GOT3 (cell line): ENCODE results near the gene FUCA1.
A peak's percentile ranks its signal among the peaks of the same experiment; 100 is the strongest.
"Not testable (repeated sequence)": the region's sequence is repeated elsewhere in the genome, so short reads cannot be mapped to it uniquely, and the experiment has no call there.

Experiments used
- DNase-seq: peaks from one replicate; lab custom pipeline; 2025; ENCODE audit warnings: mixed read lengths; lab: John Stamatoyannopoulos, UW

The FUCA1 gene

DNA sequence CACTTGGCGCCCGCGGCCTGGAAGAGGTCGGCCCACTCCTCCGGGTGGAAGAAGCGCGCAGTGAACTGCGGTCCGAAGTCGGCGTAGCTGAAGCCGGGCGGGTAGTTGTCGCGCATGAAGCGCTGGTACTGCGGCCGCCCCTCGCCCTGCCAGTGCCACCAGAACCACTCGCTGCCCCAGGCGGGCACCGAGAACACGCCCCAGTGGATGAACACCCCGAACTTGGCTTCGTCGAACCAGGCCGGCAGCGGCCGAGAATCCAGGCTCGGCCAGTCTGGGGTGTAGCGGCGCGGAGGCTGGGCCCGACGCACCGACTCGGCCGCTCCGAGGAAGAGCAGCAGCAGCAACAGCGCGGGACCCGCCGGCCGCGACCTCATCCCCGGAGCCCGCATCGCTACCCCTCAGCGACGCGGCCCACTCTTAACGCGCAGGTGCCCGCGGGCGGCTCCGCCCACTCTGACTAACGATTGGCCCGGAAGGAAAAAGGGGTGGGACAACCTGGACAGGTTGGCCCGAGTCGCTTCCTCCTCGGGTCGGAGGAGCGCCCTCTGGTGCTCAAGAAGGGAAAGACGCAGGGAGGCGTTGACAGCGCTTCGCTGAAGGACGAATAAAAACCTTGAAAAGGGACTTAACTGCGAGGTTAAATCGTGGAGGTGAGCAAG is at the start of gene FUCA1:
TSS of gene FUCA1 (minus strand) at position 396 of the 662 bp plus-strand sequence. CDS start at position 392, 4 bp downstream.
- peak; percentile 55 for DNase-seq

DNA sequence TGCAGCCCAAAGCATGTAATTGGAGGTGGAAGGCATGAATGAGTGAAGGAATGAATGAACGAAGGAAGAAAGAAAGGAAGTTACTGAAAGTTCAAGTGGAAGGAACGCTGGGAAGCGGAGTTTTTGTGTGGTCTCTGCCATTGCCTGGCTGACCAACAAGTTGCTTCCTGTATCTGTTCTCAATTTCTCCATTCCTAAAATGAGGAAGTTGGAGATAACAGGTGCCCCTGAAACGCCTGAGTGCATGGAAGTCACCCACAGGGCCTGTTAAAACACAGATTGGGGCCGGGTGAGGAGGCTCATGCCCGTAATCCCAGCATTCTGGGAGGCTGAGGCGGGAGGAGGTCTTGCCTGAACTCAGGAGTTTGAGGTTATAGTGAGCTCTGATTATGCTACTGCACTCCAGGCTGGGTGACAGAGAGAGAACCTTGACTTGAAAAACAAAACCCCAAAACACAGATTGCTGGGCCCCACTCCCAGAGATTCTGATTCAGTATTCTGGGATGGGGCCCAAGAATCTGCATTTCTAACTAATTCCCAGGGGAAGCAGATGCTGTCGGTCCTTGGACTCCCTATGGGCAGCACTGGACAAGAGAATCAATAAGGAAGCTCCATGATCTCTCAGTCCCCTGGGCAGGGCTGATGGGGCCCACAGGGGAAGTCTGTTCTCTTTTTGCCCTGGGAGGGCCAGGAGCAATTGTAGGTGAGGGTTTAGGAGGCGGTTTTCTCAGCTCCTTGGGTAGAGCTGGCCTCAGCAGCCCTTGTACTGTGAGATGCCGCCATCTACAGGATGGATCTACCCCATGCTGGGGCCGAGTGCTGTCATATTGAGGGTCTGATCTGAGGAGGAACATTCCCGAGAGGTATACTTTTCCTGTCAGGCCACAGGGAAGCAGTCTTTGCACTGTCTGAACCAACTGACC is 48.4 kb upstream of the FUCA1 start:
- DNase-seq = no peak

DNA sequence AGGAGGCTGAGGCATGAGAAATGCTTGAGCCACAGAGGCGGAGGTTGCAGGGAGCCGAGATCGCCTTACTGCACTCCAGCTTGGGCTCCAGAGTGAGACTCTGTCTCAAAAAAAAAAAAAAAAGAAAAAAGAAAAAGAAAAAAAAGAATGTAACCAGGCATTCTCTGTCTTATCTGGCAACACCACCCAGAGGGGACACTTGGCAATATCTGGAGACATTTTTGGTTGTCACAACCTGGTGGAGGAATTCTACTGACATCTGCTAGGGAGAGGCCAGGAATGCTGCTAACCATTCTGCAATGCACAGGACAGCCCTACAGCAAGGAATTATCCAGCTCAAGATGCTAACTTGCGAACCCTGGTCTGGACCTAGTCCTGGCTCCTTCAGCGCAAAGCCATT is 47.4 kb upstream of the FUCA1 start:
- DNase-seq = no peak

DNA sequence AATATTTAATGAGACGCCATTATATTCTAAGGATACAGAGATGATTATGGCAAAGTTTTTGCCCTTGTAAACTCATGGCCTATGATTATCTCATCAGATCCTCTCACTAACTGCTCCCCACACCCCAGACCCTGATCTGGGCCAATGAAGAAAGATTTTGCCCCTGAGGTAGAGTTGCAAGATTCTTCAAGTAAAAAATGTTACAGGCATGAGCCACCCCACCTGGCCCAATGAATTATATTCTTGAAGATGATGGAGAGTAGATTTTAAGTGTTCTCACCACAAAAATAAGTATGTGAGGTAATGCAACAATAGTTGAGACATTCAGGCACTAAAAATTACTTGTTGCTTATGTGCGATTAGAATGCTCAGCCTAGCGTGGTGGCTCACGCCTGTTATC is 46.8 kb upstream of the FUCA1 start:
- no peak for DNase-seq

DNA sequence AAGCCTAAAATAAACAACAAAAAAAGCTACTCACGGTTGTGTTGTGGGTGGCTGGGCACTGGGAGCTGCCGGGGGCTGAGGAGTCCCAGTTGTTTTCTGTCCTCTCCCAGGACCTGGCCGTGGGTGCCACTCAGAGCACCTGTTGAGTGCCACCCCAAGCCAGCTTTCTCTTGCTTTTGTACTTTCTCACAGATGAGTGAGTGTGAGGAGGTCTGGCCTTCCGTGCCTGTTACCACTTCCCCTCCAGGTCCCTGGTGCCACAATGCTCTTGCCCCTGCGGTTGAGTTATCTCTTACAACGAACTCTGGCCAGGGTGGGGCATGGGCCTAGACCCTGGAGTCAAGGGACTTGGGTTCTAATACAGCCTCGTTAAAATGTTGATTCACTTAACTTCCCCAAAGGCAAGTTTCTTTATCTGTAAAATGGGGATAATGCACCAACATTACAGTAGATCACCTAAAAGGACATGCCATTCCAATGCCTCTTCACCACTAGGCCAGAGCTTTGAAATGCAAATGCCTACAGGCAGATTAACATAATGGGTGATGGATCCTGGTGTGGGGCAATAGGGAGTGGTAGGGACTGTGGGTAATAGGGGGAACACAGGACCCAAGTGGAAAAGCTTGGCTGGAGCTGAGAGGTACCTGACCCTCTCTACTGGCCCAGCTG is 45.3 kb upstream of the FUCA1 start, which contains the start of gene CNR2:
TSS of gene CNR2 (minus strand) at position 151 of the 669 bp plus-strand sequence. CDS start 37,745 bp downstream, outside the sequence.
- no peak for DNase-seq

DNA sequence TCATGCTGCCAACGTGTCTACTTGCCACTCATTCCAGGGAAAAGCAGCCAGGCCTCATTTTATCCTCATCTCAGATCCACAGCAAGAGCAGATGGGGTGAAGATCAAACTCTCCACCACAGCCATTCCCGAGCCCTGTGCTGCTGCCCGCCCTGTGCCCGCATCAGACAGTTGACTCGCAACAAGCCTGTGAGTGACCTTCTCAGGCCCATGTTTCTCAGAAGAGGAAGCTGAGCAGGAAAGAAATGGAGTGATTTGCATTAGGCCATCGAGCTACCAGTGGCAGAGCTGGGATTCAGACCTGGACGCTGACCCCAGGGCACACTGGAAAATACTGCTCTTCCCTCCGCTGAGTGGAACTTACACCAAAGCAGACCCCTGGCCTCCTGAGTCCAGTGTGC is 43.8 kb upstream of the FUCA1 start:
- no peak for DNase-seq

DNA sequence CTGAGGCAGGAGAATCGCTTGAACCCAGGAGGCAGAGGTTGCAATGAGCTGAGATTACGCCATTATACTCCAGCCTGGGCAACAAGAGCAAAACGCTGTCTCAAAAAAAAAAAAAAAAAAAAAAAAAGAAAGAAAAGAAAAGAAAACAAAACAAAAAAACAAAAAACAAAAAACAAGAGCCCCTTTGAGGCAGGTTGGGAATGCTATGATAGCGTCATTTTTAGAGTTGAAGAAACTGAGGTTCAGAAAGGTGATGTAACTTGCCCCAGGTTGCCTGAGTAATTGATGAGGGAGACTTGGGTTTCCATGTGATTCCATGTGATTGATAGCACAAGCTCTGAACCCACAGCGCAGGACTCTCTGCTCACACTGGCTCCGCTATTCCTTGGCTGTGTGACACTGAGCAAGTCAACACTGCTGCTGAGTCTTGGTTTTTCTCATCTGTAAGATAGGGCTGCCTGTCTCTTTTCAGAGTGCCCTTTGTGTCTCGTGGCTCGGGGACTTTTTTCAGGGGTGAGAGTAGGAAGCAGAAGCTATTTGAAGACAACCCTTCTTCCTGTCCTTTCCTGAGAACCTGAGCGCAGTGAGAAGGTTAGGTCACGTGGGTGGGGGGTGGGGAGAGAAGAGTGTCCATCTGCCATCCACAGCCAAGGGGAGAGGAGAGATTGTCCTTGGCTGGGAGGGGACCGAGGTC is 42.6 kb upstream of the FUCA1 start:
- no peak for DNase-seq

DNA sequence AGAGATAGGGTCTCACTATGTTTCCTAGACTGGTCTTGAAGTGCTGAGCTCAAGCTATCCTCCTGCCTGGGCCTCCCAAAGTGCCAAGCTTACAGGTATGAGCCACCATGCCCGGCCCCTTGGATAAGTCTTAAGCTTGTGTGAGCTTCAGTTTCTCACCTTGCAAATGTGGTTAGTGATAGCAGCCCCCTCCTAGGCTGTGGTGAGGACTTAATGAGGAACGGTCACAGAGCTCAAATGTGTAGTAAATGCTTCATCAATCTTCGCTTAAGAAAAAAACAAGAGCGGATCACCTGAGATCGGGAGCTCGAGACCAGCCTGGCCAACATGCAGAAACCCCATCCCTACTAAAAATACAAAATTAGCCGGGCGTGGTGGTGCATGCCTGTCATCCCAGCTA is 42.1 kb upstream of the FUCA1 start:
- no peak for DNase-seq

DNA sequence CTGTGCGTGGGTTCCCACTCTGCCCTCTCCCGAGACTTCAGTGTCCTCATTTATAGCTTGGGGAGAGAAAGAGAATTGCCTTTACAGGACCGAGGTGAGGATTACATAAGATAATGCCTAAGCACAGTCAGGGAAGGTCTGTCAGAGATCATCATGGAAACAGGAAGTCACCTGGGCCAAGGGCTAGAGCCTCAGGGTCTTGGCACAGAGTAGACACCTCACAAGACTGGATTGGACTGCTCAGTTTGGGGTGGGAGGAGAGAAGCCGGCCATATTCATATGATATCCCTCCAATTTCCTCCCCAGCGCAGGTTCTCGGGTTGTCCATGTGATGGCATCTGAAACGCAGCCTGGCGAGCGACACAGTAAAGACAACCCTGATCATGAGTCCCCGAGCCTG is 41.3 kb upstream of the FUCA1 start:
- DNase-seq = no peak

DNA sequence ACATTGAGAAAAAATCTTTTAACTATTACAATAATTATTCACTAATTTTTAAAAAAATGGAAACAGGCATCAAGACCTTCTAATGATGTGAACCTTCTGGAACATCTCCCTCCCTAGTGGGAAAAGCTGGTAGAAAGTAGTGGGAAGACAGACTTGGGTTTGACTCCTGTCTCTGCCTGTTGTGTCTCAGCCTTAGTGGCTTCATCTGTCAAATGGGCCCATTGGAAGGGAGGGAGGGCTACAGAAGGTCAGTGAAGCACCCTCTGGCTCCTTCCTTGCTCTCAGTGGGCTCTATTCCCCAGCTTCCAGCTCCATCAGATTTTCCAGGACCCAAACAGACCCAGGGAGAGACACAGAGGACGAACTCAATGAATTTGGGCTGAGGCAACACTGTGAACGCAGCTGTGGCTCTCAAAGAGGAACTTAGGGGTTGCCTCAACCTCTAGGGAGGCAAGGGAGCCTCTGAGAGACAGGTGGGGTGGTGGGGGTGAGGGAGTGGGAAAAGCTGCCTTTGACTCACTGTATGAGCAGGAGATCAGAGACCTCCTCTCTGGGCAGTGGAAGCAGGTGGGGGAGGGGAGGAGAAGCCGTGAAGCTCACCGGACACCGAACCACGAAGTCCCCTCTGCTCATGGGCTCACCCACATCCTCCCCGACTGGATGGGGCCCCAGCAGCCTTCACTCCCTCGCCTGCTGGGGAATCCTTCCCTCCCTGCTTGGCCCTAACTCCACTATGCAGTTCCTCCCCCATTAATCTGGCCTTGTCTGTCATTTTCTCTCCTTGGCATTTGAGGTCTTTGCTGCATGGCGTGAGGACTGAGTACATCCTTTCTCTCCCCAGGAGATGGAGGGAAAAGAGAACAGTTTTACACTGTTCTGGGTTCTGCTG is 40.6 kb upstream of the FUCA1 start:
- DNase-seq = no peak

DNA sequence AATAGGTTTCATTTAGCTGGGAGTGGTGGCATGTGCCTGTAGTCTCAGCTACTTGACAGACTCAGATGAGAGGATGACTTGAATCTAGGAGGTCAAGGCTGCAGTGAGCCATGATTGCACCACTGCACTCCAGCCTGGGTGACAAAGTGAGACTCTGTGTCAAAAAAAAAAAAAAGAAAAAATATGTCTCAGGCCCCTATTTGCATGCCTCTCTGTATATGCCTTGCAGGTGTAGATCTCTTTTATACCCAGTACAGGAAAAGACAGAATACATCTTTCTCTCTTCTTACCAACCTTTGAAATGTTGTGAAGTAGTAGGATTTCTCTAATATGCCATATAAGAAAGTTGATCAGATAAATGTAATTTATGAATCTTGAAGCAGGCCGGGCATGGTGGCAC is 38.6 kb upstream of the FUCA1 start:
- DNase-seq = no peak

DNA sequence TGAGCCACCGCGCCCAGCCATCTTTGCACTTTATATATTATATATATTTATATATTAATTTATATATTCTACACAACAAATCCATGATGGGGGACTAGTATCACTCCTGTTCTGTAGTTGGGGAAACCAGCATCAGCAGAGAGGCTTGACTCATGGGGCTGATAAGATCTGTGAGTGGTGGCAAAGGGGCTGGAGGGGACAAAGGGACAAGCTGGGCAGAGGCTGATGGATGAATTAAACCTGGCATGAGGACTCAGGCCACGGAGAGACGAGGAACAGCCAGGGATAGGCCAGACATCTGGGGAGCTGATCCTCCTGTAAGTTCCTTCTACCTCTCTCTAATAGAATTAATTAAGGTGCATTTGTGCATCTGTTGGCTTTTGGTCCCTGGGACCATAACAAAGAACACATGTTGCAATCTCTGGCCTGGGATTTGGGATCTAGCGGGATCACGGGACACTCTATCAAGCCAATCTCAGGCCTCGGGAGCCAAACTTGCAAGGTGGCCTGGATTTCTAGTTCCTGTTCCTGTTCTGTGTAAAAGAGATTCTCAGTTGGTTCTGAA is 37.5 kb upstream of the FUCA1 start:
- DNase-seq = no peak

DNA sequence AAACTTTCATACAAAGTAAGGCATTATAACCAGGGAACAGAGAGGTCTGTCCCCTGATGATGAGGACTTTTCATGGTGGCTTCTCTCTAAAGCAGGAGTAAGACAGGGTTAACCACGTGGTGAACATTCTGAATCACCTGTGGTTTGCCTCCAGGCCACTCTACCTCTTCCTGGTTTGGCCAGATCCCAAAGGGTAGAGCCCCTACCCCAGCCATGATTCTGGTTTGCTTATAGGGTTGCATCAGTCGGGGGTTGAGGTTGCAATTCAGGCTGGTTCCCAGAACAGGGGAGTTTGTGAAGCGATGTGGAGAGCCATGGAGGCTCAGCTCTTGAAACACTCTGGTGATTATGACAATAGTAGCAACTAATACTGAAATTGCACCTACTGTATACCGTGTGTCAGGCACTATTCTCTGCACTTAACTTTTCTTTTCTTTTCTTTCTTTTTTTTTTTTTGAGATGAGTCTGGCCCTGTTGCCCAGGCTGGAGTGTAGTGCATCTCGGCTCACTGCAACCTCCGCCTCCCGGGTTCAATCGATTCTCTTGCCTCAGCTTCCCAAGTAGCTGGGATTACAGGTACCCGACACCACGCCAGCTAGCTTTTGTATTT is 36.8 kb upstream of the FUCA1 start:
- no peak for DNase-seq

DNA sequence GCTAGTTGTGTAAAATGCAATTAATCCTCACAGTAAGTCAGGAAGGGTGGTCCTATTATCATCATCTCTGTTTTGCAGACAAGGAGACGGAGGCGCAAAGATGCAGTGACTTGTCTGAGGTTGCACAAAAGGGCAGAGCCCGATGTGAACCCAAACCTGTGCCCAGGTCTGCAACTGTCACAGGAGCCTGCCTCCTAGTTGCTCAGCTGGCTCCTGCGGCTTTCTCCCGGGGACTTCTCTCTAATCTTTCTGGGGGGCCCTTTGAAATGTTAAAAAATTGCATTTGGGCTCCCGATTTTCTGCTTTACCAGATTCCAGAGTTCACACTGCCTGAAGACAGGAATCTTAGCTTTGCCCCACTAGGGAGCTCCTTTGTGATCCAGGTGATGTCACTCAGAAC is 35.7 kb upstream of the FUCA1 start:
- no peak for DNase-seq

DNA sequence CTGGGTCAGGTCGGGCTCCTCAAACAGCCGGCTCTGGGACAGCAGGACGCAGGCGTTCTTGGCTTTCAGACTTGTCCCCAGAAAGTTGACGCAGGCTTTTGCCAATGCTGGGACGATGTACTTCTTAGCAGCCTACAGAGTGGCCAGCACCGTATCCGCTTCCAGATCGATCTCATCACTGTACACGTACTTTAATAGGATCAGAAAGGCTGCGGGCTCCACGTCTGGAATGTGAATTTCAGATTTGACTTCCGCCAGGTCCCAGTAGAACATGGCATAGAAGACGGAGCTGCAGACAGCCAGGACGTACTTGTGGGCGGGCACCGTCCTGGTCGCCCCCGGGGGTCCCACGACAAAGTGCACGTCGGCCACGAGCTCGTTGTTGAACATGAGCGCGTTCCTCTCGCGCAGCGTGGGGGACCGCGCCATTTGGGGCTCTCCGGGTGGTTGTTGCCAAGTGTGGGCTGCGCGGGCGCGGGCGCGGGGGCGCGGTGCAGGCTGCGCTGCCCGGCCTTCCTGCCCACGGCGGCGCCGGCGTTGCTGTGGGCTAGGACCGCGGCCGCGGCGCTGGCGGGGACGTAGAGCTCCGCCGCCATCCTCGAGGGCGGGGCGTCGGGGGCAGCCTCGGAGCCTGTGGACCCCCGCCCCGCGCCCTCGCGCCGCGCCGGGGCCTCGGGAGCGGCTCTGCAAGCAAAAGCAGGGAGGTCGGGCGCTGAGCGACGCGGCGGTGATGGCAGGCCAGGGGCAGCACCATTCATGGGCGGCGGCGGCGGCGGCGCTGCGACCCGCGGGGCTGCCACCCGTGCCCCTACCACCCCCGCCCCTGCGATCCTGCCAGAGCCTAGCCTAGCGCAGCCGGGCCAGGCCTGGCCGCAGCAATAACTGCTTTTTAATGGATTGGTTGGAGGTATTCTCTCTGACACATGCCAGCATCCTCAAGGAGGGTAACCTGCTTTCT is 34.5 kb upstream of the FUCA1 start:
- no peak for DNase-seq

DNA sequence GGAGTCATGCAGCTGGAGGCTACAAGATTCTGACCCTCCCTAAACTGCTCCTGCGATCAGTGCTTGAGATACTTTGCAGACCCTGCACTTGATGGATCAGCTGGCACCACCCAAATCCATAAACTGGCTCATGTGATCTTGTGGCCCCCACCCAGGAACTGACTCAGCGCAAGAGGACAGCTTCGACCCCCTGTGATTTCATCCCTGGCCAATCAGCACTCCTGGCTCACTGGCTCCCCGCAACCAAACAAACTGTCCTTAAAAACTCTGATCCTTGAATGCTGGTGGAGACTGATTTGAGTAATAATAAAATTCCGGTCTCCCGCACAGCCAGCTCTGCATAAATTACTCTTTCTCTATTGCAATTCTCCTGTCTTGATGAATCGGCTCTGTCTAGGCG is 31.9 kb upstream of the FUCA1 start:
- DNase-seq = not testable (repeated sequence)

DNA sequence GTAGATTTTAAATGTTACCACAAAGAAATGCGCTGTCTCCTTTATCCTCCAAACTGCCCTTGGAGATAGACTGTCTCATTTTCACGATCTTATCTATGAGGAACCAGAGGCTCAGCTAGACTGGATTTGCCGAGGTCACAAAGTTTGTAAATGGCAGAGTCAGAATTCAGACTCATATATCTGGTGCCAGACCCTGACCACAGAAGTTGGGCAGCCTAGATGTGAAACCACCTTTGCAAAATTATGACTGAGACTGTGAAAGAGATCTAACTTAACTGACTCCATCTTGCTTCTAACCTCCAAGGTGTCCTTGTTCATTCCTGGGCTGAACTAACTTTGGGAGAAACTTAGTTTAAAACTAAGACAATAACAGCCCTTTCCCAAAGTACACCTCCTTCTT is 31.0 kb upstream of the FUCA1 start:
- no peak for DNase-seq

DNA sequence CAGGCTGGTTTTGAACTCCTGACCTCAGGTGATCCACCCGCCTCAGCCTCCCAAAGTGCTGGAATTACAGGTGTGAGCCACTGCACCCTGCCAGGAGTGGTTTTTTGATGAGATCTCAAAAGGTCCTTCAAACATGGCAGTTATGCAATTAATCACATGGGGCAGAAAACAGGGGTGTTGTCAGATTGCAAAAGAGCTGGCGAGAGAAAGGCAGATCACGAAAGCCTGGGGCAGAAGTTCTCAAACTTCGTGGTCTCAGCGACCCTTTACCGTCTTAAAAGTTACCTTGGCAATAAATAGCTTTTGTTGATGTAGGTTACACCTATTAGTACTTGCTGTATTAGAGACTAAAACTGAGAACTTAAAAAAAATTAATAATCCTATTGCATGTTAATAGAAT is 29.0 kb upstream of the FUCA1 start:
- DNase-seq = no peak

DNA sequence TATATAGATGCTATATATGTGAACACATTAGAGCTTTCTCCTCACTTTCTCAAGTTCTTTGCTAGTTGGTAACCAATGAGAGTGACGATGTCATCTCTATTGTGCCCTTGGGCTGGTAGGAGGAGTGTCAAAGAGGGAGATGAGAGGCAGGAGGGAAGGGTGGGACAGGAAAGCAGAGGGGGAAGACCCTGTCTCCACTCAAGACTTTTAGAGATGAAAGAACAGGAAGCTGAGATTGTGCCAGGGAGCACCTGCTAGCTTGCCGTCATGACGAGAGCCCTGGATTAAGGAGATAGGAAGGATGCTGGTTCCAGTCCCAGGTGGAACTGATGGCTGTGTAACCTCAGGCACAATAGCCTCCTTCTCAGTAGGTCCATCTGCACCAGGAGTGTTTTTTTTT is 28.4 kb upstream of the FUCA1 start:
- no peak for DNase-seq
